ENCODE results near the gene PLK5.

GRCh38 chr19:1566392-1567115 lies 42.7 kb downstream of the PLK5 start:
- TF ChIP-seq, protein P1, sequence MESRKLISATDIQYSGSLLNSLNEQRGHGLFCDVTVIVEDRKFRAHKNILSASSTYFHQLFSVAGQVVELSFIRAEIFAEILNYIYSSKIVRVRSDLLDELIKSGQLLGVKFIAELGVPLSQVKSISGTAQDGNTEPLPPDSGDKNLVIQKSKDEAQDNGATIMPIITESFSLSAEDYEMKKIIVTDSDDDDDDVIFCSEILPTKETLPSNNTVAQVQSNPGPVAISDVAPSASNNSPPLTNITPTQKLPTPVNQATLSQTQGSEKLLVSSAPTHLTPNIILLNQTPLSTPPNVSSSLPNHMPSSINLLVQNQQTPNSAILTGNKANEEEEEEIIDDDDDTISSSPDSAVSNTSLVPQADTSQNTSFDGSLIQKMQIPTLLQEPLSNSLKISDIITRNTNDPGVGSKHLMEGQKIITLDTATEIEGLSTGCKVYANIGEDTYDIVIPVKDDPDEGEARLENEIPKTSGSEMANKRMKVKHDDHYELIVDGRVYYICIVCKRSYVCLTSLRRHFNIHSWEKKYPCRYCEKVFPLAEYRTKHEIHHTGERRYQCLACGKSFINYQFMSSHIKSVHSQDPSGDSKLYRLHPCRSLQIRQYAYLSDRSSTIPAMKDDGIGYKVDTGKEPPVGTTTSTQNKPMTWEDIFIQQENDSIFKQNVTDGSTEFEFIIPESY (IDR thresholded peaks at IDR 0.05; ENCODE audit: borderline replicate concordance, low read depth) = no peak
- TF ChIP-seq TCF12 (IDR thresholded peaks at IDR 0.05) (no peak), SMC3 (IDR thresholded peaks at IDR 0.05; ENCODE audit: low read depth, low read length) (no peak), POLR2AphosphoS5 (IDR thresholded peaks at IDR 0.05; ENCODE audit: low read depth, low read length) (peak; percentile 84), JUND (IDR thresholded peaks at IDR 0.05) (no peak), RFX5 (IDR thresholded peaks at IDR 0.05; ENCODE audit: low read length) (no peak), PBX3 (IDR thresholded peaks at IDR 0.05) (no peak), EP300 (IDR thresholded peaks at IDR 0.05; ENCODE audit: borderline replicate concordance in 1 of 2, low read depth in 1 of 2, low read length in 1 of 2) (no peak), TAF1 (IDR thresholded peaks at IDR 0.05; ENCODE audit: borderline replicate concordance, low read depth, low read length) (peak; percentile 79; the same call in 1 of the 2 replicates), GABPA (IDR thresholded peaks at IDR 0.05; ENCODE audit: low read depth) (no peak), EZH2phosphoT487 (IDR thresholded peaks at IDR 0.05; ENCODE audit: borderline replicate concordance, low read depth) (no peak)
- TF ChIP-seq, protein P2, sequence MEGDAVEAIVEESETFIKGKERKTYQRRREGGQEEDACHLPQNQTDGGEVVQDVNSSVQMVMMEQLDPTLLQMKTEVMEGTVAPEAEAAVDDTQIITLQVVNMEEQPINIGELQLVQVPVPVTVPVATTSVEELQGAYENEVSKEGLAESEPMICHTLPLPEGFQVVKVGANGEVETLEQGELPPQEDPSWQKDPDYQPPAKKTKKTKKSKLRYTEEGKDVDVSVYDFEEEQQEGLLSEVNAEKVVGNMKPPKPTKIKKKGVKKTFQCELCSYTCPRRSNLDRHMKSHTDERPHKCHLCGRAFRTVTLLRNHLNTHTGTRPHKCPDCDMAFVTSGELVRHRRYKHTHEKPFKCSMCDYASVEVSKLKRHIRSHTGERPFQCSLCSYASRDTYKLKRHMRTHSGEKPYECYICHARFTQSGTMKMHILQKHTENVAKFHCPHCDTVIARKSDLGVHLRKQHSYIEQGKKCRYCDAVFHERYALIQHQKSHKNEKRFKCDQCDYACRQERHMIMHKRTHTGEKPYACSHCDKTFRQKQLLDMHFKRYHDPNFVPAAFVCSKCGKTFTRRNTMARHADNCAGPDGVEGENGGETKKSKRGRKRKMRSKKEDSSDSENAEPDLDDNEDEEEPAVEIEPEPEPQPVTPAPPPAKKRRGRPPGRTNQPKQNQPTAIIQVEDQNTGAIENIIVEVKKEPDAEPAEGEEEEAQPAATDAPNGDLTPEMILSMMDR (IDR thresholded peaks at IDR 0.05) = no peak

Measured in SK-N-SH (cell line).